Measurements from ENCODE around the gene ANK2. TPM values are rescaled to one million over a fixed set of nuclear protein-coding genes. Genes with fewer than 3 reads are reported as not detected.

The ANK2 gene
- total and polyA plus RNA-seq, 2 experiments from 2014 or later: 7.7 to 40.4 TPM

GRCh38 chr4:113125418-113125817 lies 76.0 kb downstream of the ANK2 start:
- DNase-seq (ENCODE audit: low spot score) (no peak), ATAC-seq (no peak)
- Mint-ChIP-seq H3K4me3 (no peak overlapping the region), H3K36me3 (ENCODE audit: low read depth) (no peaks in the 10 kb centered on the region), H3K27ac (no peak overlapping the region), H3K9me3 (no peaks in the 10 kb centered on the region), H3K4me1 (no peaks in the 10 kb centered on the region), H3K27me3 (ENCODE audit: insufficient read depth, low read depth, poor library complexity) (no peaks in the 10 kb centered on the region)
- no peak overlapping the region for H3K4me2 ChIP-seq
- H3K79me2 ChIP-seq (replicated peaks; ENCODE audit: insufficient read depth): no peaks in the 10 kb centered on the region
- no peak for TF ChIP-seq EZH2phosphoT487 (IDR thresholded peaks at IDR 0.05; ENCODE audit: unreplicated experiment)
- TF ChIP-seq ETS1 (IDR thresholded peaks at IDR 0.05): no peak
- no peak for TF ChIP-seq NANOG (IDR thresholded peaks at IDR 0.05; ENCODE audit: borderline replicate concordance)
- TF ChIP-seq REST (IDR thresholded peaks at IDR 0.05; ENCODE audit: unreplicated experiment): no peak
- no peak for TF ChIP-seq JUNB (IDR thresholded peaks at IDR 0.05; ENCODE audit: unreplicated experiment)
- no peak for TF ChIP-seq ZNF114 (CRISPR knock-in tag; IDR thresholded peaks at IDR 0.05)
- H3F3A ChIP-seq (replicated peaks; ENCODE audit: low read depth): no peaks in the 10 kb centered on the region
- no peaks in the 10 kb centered on the region for H4K20me1 ChIP-seq (replicated peaks; ENCODE audit: insufficient read depth)
- no peaks in the 10 kb centered on the region for H3K9me2 ChIP-seq (ENCODE audit: insufficient read depth)
- H3K4me3 ChIP-seq: no peak overlapping the region
- H3K27ac ChIP-seq (ENCODE audit: low read depth): no peak overlapping the region
- H2AFZ ChIP-seq: no peak overlapping the region
- no peaks in the 10 kb centered on the region for H3K27me3 ChIP-seq (ENCODE audit: insufficient read depth)
- H3K36me3 ChIP-seq (ENCODE audit: insufficient read depth): no peaks in the 10 kb centered on the region
- H3K4me1 ChIP-seq (ENCODE audit: insufficient read depth): no peaks in the 10 kb centered on the region

GRCh38 chr4:113131136-113131535 lies 81.7 kb downstream of the ANK2 start:
- Mint-ChIP-seq H3K4me1 (peaks cover 9% of the 10 kb centered on the region; the same call in 2 of the 3 replicates), H3K9me3 (no peaks in the 10 kb centered on the region), H3K27ac (no peak overlapping the region), H3K36me3 (ENCODE audit: low read depth) (no peaks in the 10 kb centered on the region), H3K27me3 (ENCODE audit: insufficient read depth, low read depth, poor library complexity) (peaks cover 1% of the 10 kb centered on the region), H3K4me3 (no peak overlapping the region)
- H2AFZ ChIP-seq: no peak overlapping the region
- no peak overlapping the region for H3K4me3 ChIP-seq
- peaks cover 7% of the 10 kb centered on the region for H3K4me1 ChIP-seq (ENCODE audit: insufficient read depth)
- no peak overlapping the region for H3K27ac ChIP-seq (ENCODE audit: low read depth)
- no peaks in the 10 kb centered on the region for H3K27me3 ChIP-seq (ENCODE audit: insufficient read depth)
- ATAC-seq (peak; percentile 37; the same call in 2 of the 3 replicates), DNase-seq (ENCODE audit: low spot score) (no peak)
- H4K20me1 ChIP-seq (replicated peaks; ENCODE audit: insufficient read depth): no peaks in the 10 kb centered on the region
- no peaks in the 10 kb centered on the region for H3K36me3 ChIP-seq (ENCODE audit: insufficient read depth)
- no peak overlapping the region for H3K4me2 ChIP-seq
- no peaks in the 10 kb centered on the region for H3K9me2 ChIP-seq (ENCODE audit: insufficient read depth)
- no peaks in the 10 kb centered on the region for H3K79me2 ChIP-seq (replicated peaks; ENCODE audit: insufficient read depth)
- H3F3A ChIP-seq (replicated peaks; ENCODE audit: low read depth): no peaks in the 10 kb centered on the region
- no peak for TF ChIP-seq ETS1 (IDR thresholded peaks at IDR 0.05)
- TF ChIP-seq EZH2 (IDR thresholded peaks at IDR 0.05; ENCODE audit: low read depth, unreplicated experiment): no peak
- TF ChIP-seq POLR2AphosphoS5 (IDR thresholded peaks at IDR 0.05; ENCODE audit: low read depth): no peak
- TF ChIP-seq ZNF114 (CRISPR knock-in tag; IDR thresholded peaks at IDR 0.05): no peak
- no peak for TF ChIP-seq CTCF (conservative IDR thresholded peaks at IDR 0.05; ENCODE audit: low read depth in 2 of 2)
- TF ChIP-seq JUNB (IDR thresholded peaks at IDR 0.05; ENCODE audit: unreplicated experiment): no peak
